GM12878 (cell line): ENCODE measurements around the gene MAN1A1. TPM values are rescaled to one million over a fixed set of nuclear protein-coding genes. Genes with fewer than 3 reads are reported as not detected.

Experiments used
- BCL11A ChIP-seq: IDR thresholded peaks from 2 replicates; pipeline ENCODE4 v1.6.1; 2011; ENCODE audit warnings: low read depth, low read length
- BRCA1 ChIP-seq: IDR thresholded peaks from 2 replicates; pipeline ENCODE4 v1.6.1; 2011; ENCODE audit warnings: low read depth, low read length, improper control_type of control experiment
- CBX3 ChIP-seq: fragments of 200-600 bp; sonication (generic); IDR thresholded peaks from 2 replicates; pipeline ENCODE4 v1.6.1; 2016; ENCODE audit warnings: low read depth, borderline replicate concordance
- CHD1 ChIP-seq: IDR thresholded peaks from 2 replicates; pipeline ENCODE4 v1.6.1; 2012; ENCODE audit warnings: low read depth, low read length, improper control_type of control experiment
- CHD4 ChIP-seq: fragments of 200-600 bp; sonication (generic); IDR thresholded peaks from 2 replicates; pipeline ENCODE4 v1.6.1; 2016; ENCODE audit warnings: mild to moderate bottlenecking
- DPF2 ChIP-seq: fragments of 450-650 bp; IDR thresholded peaks from 2 replicates; pipeline ENCODE4 v1.6.1; 2017; ENCODE audit warnings: mild to moderate bottlenecking
- E2F4 ChIP-seq: IDR thresholded peaks from 2 replicates; pipeline ENCODE4 v1.6.1; 2012; ENCODE audit warnings: low read depth, low read length, improper control_type of control experiment
- LARP7 ChIP-seq: fragments of 450-650 bp; IDR thresholded peaks from 2 replicates; pipeline ENCODE4 v1.6.1; 2017; ENCODE audit warnings: mild to moderate bottlenecking
- MTA2 ChIP-seq: fragments of 450-650 bp; IDR thresholded peaks from 2 replicates; pipeline ENCODE4 v1.6.1; 2016; ENCODE audit warnings: low read depth, mild to moderate bottlenecking, moderate library complexity
- NFYA ChIP-seq: IDR thresholded peaks from 2 replicates; pipeline ENCODE4 v1.6.1; 2011; ENCODE audit warnings: low read depth, mild to moderate bottlenecking, low read length, improper control_type of control experiment, borderline replicate concordance
- NKRF ChIP-seq: fragments of 450-650 bp; conservative IDR thresholded peaks from 2 replicates; pipeline ENCODE4 v1.6.1; 2017; ENCODE audit warnings: mild to moderate bottlenecking, moderate library complexity
- NR2C2 ChIP-seq: IDR thresholded peaks from 2 replicates; pipeline ENCODE4 v1.6.1; 2011; ENCODE audit warnings: borderline replicate concordance, low read depth; ENCODE audit not compliant: control insufficient read depth, insufficient read length
- NRF1 ChIP-seq: conservative IDR thresholded peaks from 2 replicates; pipeline ENCODE4 v1.6.1; 2011; ENCODE audit warnings: mild to moderate bottlenecking, low read depth, low read length, improper control_type of control experiment
- PBX3 ChIP-seq: IDR thresholded peaks from 2 replicates; pipeline ENCODE4 v1.6.1; 2011; ENCODE audit warnings: mild to moderate bottlenecking, low read depth, low read length, moderate library complexity; ENCODE audit not compliant: insufficient replicate concordance
- POLR2AphosphoS5 ChIP-seq: IDR thresholded peaks from 2 replicates; pipeline ENCODE4 v1.6.1; 2011; ENCODE audit warnings: mild to moderate bottlenecking, low read length, inconsistent platforms
- POU2F2 ChIP-seq: IDR thresholded peaks from 3 replicates; pipeline ENCODE4 v1.6.1; 2011; ENCODE audit warnings: low read depth, mild to moderate bottlenecking, low read length, borderline replicate concordance
- RB1 ChIP-seq: fragments of 450-650 bp; formaldehyde crosslinking; IDR thresholded peaks from 2 replicates; pipeline ENCODE4 v1.6.1; 2017; ENCODE audit warnings: mild to moderate bottlenecking, borderline replicate concordance
- RBBP5 ChIP-seq: fragments of 200-600 bp; sonication (generic); conservative IDR thresholded peaks from 2 replicates; pipeline ENCODE4 v1.6.1; 2016
- SIN3A ChIP-seq: IDR thresholded peaks from 2 replicates; pipeline ENCODE4 v1.6.1; 2012; ENCODE audit warnings: low read depth, low read length, improper control_type of control experiment
- SRF ChIP-seq, 2 experiments: IDR thresholded peaks; 2 replicates each; pipeline ENCODE4 v1.6.1; 2011; ENCODE audit warnings: low read depth in 2 of 2, low read length in 2 of 2, mild to moderate bottlenecking in 1 of 2, moderate library complexity in 1 of 2
- TAF1 ChIP-seq: IDR thresholded peaks from 2 replicates; pipeline ENCODE4 v1.6.1; 2011; ENCODE audit warnings: mild to moderate bottlenecking, low read depth, low read length, borderline replicate concordance
- TCF7 ChIP-seq: IDR thresholded peaks from 2 replicates; pipeline ENCODE4 v1.6.1; 2014; ENCODE audit warnings: antibody characterized with exemption, borderline replicate concordance
- ZBTB11 ChIP-seq: fragments of 450-650 bp; formaldehyde crosslinking; IDR thresholded peaks from 2 replicates; pipeline ENCODE4 v1.5.0; 2022; ENCODE audit warnings: mild to moderate bottlenecking, missing genetic modification characterization
- polyA plus RNA-seq, 11 experiments: library from polyadenylated mRNA; depleted of rRNA in 4 of 11; unstranded in 6 of 11; stranded (reverse) in 5 of 11; fragments of >200 nt; fragmentation: Nextera tagmentation in 4 of 11; fragmentation: Illumina TruSeq in 1 of 11; extraction: Ambion mirVana in 4 of 11; extraction: Trizol in 1 of 11; gene quantifications; 1 replicate in 1 of 11; 2 replicates in 10 of 11; pipeline versions ENCODE4 v1.2.1 to v1.2.3, GENCODE V29; 2011 to 2016; ENCODE audit warnings: inconsistent platforms in 2 of 11, missing spikeins in 2 of 11, low read depth in 1 of 11
- total RNA-seq, 4 experiments: library from RNA; depleted of rRNA in 3 of 4; stranded (reverse); fragments of >200 nt in 3 of 4; fragmentation: Illumina TruSeq in 1 of 4; extraction: Trizol in 1 of 4; gene quantifications; 2 replicates each; pipeline versions ENCODE4 v1.2.1 to v1.2.3, GENCODE V29; 2013 to 2021

The MAN1A1 gene
- total and polyA plus RNA-seq, 10 of the 15 experiments (the other 5 are each of a cell fraction or from before 2014, with no cell fraction given): 5.4 to 28.1 (median 19.5) TPM

GRCh38 chr6:119349361-119350201 lies at the start of gene MAN1A1 (continued):
- TF ChIP-seq LARP7: peak; percentile 64; the same call in 1 of the 2 replicates
- peak; percentile 95 for TF ChIP-seq PBX3
- TF ChIP-seq RBBP5: no peak
- 0 out of 2 replicates have a peak, but pooled peaks have one; percentile 69 for TF ChIP-seq CHD1
- peak; percentile 93 for TF ChIP-seq POLR2AphosphoS5
- no peak for TF ChIP-seq SRF (IDR thresholded peaks at IDR 0.05; ENCODE audit: low read depth in 2 of 2, low read length in 2 of 2)
- 0 out of 2 replicates have a peak, but pooled peaks have one; percentile 8 for TF ChIP-seq BCL11A
- no peak for TF ChIP-seq MTA2
- peak; percentile 86; the same call in 1 of the 2 replicates for TF ChIP-seq TAF1
- no peak; the same call in 1 of the 2 replicates for TF ChIP-seq BRCA1
- TF ChIP-seq TCF7: no peak
- TF ChIP-seq ZBTB11: no peak
- no peak for TF ChIP-seq CHD4
- TF ChIP-seq SIN3A: peak; percentile 61; the same call in 1 of the 2 replicates
- TF ChIP-seq POU2F2: 0 out of 3 replicates have a peak, but pooled peaks have one; percentile 47
- TF ChIP-seq DPF2: peak; percentile 92
- TF ChIP-seq NRF1: 0 out of 2 replicates have a peak, but pooled peaks have one; percentile 19
- TF ChIP-seq NKRF: peak; percentile 41
- TF ChIP-seq CBX3: no peak
- no peak for TF ChIP-seq E2F4
- no peak for TF ChIP-seq NFYA
- TF ChIP-seq NR2C2: no peak
- TF ChIP-seq RB1: no peak
